GM20431 (cell line): ENCODE data around the gene LHFPL4.
"Not testable (repeated sequence)": the region's sequence is repeated elsewhere in the genome, so short reads cannot be mapped to it uniquely, and the experiment has no call there.

Experiments
- in situ Hi-C: fragments of 300-500 bp; cut with MseI, MboI; formaldehyde crosslinking; loops from one replicate; pipeline ENCODE4 v1.15.0; 2020; ENCODE audit warnings: low sequenced_read_pairs; ENCODE audit not compliant: unreplicated experiment

The LHFPL4 gene

DNA sequence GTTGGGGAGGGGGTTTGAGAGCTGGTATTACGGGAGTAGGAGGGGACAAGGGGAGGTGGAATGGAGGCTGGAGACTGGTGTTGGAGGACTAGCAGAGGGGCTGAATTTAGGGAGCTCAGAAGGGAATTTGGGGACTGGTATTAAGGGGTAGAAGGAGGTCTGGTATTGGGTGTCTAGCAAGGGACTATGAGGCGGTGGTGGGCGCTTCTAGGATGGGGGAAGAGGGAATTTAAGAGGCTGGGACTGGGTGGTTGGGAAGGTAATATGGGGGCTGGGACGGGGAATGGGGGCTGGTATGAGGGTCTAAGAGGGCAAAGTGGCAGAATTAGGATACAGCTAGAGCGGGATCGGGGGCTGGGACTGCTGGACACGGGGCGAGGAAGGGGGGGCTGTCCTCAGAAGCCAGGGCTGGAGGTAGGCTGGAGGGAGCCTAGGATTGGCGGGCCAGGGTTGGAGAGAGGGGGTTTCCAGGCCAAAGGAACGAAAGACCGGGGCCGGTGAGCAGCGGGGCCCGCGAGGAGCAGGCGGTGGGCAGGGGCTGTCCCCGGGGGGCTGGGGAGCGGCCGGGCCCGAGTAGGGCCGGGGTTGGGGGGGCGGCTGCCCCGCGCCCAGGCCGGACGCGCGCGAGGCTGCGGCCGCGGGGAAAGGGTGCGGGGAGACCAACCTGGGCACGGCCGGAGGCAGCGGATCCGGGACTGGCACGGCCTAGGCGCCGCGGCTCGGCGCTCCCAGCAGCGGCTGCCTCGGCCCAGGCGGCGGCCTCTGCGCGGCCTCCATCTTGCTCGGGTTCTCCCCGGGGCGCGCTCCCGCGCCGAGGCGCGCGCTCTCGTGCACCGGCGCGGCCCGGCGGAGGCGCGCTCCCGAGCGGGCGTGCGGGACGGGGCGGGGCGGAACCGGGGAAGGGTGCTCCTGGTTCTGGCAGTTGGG lies at the start of gene LHFPL4:
Gene LHFPL4 (minus strand): TSS at position 802 of the 927 bp plus-strand sequence. CDS start 1,143 bp downstream, outside the sequence.
- in situ Hi-C loops: no loop called here

DNA sequence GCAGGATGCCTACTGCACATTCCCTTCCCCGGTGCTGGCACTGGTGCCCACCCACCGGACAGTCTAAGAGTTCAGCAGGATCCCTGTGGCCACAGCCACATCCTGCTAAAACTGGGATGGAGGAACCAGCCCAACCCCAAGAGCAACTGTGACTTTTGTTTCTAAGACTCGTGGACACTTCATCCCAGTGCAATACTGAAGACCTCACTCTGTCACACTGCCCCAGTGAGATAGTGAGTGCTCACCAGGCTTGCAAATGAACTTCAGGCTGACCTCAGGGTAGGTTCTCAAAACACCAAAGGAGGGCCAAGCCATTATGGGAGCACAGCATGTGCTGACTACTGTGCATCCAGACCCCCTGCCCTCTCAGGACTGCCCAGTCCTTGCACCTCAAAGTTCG lies 49.0 kb upstream of the LHFPL4 start:
- in situ Hi-C loops: no loop called here

DNA sequence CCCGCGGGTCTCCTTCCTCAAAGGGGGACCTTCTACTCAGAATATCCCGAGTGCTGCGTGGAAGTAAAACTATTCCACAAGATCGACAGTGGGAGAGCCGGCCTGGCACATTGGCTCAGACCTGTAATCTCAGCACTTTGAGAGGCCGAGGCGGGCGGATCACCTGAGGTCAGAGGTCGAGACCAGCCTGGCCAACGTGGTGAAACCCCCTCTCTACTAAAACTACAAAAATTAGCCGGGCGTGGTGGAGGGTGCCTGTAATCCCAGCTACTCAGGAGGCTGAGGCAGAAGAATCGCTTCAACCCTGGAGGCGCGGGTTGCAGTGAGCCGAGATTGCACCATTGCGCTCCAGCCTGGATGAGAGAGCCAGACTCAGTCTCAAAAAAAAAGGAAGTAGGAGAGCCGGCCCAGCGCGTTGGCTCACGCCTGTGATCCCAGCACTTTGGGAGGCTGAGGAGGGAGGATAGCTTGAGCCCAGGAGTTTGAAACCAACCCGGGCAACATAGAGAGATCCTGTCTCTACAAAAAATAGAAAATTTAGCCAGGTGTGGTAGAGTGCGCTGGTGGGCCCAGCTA lies 47.5 kb upstream of the LHFPL4 start:
- in situ Hi-C loops: not testable (repeated sequence)

DNA sequence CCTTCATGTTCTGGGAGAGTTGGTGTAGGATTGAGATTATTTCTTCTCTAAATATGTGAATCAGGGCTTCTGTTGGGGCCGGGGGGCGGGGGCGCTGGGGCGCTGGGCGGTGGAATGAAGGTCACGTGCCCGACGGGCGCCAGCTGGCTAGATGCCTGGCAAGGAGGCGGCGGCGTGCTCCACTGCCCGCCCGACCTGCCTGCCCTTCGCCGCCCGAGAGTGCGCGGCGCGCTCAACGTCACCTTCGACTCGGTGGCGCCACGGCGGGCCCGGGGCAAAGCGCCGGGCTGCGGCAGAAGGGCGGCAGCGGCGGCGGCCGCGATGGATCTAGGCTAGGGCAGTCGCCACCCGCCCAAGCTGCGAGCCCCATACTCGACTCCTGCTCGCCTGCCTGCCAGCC lies 47.0 kb upstream of the LHFPL4 start:
- in situ Hi-C loops: no loop called here

DNA sequence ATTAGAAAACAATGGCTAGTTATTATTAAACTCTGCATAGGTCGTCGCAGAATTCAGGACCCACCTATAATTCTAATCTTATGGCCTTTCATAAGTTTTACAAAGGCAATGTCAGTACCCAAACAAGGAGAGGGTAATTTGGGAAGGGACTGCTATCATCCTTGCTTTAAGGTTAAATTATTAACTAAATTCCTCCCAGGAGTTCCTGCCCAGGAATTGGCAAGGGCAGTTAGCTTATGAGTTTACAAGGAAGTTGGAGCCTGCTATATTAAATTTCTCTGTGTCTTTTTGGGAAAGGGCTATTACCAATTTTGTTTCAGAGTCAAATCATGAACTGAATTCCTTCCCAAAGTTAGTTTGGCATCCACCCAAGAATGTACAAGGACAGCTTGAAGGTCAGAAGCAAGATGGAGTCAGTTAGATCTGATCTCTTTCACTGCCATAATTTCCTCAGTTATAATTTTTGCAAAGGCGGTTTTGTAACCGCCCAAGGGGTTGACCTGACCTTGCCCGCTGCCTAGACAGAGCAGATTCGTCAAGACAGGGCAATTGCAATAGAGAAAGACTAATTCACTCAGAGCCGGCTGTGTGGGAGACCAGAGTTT lies 45.3 kb upstream of the LHFPL4 start:
- in situ Hi-C loops: no loop called here

DNA sequence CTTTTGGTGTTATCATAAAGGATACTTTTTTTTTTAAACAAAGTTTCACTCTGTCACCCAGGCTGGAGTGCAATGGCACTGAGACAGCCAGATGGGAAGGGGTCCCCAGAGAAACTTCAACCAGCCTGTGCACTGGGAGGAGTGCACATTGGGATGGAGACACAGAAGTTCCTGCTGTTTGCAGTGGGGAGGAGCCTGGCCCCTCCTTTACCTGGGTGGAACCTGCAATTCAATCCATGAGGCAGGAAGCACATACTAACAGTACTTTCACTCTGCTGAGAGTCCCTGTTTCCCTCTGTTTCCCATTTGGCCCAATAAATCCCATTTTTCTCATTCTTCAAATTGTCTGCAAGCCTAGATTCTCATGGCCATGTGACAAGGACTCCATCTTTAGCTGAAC lies 42.3 kb upstream of the LHFPL4 start:
- in situ Hi-C loops: no loop called here

DNA sequence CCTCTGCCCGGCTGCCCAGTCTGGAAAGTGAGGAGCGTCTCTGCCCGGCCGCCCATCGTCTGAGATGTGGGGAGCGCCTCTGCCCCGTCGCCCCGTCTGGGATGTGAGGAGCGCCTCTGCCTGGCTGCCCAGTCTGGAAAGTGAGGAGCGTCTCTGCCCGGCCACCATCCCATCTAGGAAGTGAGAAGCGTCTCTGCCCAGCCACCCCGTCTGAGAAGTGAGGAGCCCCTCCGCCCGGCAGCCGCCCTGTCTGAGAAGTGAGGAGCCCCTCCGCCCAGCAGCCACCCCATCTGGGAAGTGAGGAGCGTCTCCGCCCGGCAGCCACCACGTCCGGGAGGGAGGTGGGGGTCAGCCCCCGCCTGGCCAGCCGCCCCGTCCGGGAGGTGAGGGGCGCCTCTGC lies 38.2 kb upstream of the LHFPL4 start:
- in situ Hi-C loops: not testable (repeated sequence)

DNA sequence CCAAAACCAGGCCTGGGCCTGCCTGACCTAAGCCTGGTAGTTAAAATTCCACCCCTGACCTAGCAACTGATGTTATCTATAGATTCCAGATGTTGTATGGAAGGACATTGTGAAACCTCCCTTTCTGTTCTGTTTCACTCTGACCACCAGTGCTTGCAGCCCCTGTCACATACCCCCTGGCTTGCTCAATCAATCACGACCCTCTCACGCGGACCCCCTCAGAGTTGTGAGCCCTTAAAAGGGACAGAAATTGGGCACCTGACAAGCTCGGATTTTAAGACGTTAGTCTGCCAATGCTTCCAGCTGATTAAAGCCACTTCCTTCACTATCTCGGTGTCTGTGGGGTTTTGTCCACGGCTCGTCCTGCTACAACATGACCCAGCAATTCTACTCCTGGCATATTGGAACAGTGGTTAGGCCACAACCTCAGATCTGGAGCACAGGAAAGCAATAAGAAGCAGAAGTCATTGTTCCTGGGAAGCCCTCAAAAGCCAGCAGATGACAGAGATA lies 36.7 kb upstream of the LHFPL4 start:
- in situ Hi-C loops: no loop called here

DNA sequence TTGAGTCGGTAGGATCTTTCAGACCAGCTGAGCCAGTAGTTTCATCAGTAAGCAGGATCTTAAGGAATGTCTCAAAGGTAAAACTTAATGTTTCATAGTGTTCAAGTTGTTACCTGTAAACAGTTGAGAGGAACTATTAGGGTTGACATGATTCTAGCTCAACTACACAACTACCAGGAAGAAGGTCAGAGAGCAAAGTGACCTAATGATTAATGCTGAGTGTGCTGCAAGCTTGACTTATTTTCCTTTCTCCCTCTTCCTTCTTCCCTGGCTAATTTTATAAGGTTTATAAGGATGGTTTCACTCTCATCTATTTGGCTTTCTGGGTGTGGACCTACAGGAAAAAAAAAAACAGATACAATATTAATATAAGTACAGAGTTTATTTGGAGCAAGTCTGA lies 30.2 kb upstream of the LHFPL4 start:
- in situ Hi-C loops: no loop called here

DNA sequence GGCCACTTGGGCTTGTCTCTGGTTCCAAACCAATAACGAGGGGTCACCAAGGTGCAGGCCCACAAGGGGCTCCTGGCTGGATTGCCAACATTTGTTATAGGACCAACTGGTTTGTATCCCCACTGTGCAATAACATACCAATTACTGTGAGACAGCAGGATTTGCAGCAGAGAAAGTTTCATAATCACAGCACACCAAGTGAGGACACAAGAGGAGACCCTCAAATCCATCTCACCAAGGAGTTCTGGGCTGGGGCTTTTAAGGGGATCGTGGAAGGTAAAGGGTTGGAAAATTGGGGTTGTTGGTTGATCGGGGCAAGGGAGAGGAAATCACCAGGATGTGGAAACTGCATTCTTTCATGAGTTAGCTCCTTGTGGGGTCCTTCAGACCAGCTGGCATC lies 29.7 kb upstream of the LHFPL4 start:
- in situ Hi-C loops: no loop called here

DNA sequence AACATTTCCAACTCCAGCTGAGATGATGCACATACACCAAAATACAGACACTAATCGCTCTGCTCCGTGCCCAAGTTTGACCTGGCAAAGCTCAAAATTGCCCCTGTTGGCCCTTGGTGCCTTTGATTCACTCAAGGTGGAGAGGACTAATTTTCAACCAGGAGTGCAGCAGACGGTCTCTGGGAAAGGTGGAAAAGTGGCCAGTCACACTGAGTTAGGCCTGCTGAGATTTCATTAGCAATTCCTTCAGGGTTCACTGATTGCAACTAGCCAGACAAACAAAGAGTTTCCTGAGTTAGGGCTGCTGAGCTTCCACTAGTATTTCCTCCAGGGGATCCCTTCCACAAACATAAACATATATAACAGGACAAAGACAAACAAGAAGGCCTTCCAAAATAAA lies 28.7 kb upstream of the LHFPL4 start:
- in situ Hi-C loops: no loop called here

DNA sequence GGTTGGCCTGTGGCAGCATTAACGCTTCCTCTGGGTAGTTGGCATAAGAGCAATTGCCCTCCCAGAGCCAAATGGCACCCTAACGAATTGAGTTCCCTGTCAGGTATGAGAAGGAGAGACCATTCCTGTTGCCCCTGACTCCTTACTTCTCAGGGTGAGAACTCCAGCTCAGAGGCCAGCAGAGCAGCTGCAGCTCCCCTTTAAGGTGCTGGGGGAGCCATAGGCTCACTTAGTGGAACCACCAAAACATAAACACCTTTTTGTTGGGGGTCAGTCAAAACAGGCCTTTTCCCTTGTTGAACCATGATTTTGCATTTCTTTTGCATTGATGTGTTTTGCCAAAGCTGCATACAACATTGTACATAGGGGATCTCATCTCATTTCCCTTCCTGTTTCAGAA lies 28.1 kb upstream of the LHFPL4 start:
- in situ Hi-C loops: no loop called here

DNA sequence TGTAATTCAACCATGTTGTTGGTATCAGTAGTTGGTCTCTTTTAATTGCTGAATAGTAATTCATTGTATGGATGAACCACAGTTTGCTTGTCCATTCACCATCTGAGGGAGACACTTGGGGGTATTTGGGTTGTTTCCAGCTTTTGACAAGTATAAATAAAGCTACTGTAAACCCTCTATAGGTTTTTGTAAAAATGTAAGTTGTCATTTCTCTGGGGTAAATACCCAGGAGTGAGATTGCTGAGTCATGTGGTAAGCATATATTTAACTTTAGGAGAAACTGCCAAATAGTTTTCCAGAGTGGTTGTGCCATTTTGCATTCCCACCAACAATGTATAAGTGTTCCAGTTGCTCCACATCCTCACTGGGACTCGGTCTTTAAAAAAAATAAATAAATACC lies 15.4 kb upstream of the LHFPL4 start:
- in situ Hi-C loops: no loop called here

DNA sequence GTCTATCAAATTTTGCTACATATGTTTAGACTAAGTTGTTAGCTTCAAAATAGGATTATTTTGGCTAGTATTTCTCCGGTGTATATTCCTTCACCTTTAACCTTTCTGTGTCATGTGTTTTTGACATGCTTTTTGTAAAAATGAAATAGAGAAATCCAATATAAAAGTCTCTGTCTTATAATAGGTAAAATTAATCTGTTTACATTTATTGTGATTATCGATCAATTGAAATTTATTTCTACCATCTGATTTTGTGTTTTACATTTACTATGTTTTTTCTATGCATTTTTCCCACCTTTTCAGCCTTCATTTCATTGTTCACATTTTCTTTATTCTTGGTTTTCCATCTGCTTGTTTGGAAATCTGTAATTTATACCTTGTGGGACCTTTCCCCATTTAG lies 11.7 kb upstream of the LHFPL4 start:
- in situ Hi-C loops: no loop called here

DNA sequence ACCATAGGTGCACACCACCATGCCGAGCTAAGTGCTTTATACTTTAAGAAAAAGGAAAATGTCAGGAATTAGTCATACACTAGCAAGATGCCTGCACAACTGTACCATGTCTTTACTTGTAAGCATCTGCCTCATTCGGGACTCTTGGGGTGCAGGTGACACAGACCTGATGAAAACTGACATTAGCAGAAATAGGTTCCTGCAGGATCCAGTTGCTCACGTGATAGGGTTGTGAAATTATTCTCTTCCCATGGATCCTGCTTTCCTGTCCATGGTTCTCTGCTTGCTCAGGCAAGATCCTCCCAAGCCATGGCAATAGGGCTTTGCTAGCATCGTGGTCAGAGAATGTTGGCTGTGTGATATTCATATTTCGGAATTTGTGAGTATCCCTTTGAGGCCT lies 10.2 kb upstream of the LHFPL4 start:
- in situ Hi-C loops: no loop called here

DNA sequence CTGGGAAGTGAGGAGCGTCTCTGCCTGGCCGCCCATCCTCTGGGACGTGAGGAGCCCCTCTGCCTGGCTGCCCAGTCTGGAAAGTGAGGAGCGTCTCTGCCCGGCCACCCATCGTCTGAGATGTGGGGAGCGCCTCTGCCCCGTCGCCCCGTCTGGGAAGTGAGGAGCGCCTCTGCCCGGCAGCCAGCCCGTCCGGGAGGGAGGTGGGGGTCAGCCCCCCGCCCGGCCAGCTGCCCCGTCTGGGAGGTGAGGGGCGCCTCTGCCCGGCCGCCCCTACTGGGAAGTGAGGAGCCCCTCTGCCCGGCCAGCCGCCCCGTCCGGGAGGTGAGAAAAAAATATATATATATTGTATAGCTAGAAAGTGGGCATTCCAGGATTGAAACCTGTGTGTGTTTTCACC lies 6.4 kb upstream of the LHFPL4 start:
- in situ Hi-C loops: not testable (repeated sequence)

DNA sequence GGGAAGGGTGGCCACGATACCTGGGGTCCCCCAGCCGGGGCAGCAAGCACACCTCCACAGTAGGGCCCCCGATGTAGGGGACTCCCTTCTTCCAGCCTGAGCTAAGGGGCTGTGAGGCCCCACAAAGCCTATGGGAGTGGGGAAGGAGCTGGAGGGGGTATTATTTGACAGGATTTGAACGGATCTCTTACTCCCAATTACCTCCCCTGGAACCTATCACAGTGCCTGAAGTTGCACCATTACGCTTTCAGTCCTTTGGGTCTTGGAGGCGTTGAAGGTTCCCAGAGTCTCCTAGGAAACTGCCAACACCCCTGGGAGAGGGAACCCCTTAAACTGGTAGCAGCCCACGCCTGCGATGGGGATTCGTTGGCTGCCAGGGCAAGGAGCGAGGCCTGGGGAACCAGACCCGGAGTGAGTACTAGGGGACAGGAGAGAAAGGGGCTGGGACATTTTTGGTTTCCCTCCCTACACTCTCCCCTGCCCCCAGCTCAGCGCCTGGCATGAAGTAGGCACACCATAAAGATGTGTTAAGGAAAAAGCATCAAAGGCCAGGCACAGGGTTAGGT lies 409 bp upstream of the LHFPL4 start:
- in situ Hi-C loops: no loop called here

DNA sequence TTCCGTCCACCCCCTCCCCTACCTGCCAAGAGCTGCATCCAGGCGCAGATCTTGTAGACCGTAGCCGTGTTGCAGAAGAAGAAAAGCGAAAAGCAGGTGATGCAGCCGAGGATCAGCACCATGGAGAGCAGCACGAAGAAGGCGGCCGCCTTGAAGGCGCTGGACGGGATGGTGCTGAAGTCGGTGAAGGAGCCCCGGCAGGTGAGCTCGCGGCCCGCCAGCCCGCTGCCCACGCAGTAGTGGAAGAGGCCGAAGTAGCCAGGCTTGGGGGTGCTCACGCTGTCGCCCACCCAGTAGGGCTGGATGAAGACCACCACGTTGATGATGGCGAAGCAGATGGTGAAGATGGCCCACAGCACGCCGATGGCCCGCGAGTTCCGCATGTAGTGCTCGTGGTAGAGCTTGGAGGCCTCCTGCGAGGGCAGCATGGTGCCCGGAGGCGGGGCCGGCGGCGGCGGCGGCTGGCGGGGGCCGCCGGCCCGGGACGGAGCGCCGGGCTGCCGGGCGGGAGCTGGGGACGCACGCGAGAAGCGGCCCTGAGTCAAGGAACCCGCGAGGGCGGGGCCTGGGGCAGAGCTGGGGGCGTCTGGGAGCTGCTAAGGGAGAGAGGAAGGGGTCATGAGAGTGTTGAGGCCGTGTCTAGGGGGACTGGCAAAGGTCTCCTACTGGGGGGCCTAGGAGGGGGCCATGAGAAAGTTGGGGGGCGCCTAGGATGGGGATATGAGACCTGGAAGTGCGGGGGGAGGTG lies 1.2 kb downstream of the LHFPL4 start:
- in situ Hi-C loops: no loop called here

DNA sequence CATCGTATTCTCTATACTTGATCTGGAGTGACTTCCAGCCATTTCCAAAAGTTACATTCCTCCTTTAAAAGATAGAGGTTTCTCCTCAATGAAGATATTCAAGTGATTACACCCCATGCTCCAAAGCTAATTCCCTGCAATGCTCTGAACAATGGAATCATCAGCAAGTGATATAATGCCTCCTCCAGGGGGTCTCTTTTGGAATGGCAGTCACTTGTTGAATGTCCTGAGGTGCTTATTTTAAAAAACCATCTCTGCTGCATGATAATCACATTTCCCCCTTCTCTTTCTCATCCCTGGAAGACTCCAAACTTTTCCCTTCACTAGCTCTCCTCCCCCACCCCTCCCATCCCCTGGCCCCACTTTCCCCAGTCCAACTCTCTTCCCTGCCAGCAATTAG lies 2.6 kb downstream of the LHFPL4 start:
- in situ Hi-C loops: no loop called here

DNA sequence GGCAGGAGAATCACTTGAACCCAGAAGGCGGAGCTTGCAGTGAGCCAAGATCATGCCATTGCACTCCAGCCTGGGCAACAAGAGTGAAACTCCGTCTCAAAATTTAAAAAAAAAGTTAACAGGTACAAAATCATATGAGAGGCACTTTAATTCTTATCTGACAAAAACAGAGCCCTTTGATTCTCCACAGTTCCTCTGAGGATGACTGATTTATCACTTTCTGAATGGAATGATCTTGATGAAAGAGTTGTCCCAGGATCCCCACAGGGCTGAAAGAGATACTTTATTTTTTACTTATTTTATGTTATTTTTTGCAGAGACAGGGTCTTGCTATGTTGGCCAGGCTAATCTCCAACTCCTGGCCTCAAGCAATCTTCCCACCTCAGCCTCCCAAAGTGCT lies 4.0 kb downstream of the LHFPL4 start:
- in situ Hi-C loops: no loop called here
